Non-pigmented ciliary epithelial cell (primary cell): ENCODE data around the gene TIMM8B.
"Not testable (repeated sequence)": the region's sequence is repeated elsewhere in the genome, so short reads cannot be mapped to it uniquely, and the experiment has no call there.

ENCODE experiments used
- DNase-seq: peaks from one replicate; pipeline ENCODE4 v3.0.0-alpha.2; 2010; ENCODE audit warnings: low read depth

Gene TIMM8B

DNA sequence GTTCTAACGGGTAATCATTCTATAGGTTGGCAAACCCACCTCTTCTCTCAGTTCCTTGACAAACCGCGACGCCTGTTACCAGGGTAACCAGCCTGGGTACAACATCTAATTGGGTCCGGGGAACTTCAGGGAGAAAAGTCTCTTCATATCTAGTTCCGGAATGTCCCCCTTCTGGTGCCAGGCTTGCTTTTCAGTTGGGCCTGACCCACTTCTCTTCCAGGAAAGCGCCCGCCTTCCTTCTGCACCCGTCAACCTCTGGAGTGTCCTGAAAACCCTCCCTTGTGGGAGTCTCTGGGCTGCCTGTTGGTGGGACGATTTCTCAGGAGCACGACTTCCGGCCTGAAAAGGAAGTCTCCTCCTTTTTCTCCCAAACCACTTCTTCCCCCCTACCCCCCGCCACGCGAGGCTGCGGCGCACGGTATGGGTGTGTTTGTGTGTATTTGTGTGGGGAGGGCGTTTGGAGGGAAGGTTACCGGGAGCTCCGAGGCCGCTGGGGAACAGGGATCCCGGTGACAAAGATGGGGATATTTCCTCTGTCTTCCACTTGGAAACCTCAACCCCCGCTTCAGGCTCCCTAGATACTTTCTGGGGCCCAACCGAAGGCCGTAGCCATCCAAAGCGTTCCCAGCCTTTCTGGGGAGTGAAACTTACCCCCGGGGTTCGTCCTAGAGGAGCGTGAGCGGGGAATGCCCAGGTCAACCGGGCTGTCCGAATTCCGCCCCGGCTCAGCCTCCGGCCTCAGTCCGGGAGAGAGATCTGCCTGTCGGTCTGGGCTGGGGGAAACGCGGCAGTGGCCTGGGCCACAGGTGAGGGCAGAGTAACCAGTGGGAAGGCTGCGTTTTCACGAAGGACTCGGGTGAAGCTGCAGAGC, 12.4 kb downstream of the TIMM8B start, which contains the start of the genes NKAPD1 and PIH1D2:
TSS of gene NKAPD1 (plus strand) at position 359 of the 871 bp plus-strand sequence. CDS start 1,276 bp downstream, outside the sequence.
TSS of gene PIH1D2 (minus strand) at position 77 of the 871 bp plus-strand sequence. CDS start 843 bp downstream, outside the sequence.
- peak; percentile 50 for DNase-seq

DNA sequence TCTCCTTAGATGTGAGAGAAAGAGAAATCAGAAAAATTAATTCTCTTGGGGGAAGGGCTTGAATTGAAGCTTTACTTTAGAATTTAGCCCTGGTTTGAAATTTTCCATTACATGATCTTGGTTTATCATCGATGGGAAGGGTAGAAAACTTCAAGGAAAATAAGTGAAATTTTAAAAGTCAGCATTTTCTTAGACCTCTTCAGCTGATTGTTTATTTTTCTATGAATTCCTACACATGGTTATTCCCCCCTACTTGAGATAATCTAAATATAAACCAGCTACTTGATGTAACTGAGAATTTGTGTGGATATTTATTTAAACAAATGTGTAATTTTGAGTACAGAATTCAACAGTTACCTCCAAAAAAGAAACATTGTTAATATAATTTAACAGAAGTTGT, 23.6 kb downstream of the TIMM8B start:
- no peak for DNase-seq

DNA sequence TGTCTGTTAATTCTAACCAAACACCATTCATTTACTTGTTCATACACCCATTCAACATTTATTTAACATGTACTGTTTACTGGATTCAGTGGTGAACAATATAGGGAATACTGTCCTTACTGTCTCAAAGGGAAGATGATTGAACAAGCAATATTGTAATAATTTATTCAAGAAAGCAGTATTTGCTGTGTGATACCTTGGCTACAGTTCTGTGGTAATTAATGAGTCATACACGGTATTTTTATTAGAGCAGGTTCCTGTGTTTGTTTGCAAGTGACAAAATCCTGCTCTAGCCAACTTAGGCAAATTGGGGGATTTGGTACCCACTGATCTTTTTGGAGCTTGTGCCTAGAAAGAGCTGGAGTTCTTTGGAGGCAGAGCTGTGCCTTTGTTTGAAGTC, 28.5 kb downstream of the TIMM8B start:
- DNase-seq: no peak

DNA sequence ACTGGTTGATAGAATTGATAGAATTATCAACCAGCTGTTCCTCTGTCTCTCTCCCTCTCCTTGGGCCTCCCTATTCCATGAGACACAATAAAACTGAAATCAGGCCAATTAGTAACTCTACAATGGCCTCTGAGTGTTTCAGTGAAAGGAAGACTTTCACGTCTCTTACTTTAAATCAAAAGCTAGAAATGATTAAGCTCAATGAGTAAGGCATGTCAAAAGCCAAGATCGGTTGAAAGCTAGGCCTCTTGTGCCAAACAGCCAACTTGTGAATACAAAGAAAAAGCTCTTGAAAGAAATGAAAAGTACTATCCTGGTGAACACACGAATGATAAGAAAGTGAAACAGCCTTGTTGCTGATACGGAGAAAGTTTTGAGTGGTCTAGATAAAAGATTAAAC, 29.4 kb downstream of the TIMM8B start:
- DNase-seq: no peak

DNA sequence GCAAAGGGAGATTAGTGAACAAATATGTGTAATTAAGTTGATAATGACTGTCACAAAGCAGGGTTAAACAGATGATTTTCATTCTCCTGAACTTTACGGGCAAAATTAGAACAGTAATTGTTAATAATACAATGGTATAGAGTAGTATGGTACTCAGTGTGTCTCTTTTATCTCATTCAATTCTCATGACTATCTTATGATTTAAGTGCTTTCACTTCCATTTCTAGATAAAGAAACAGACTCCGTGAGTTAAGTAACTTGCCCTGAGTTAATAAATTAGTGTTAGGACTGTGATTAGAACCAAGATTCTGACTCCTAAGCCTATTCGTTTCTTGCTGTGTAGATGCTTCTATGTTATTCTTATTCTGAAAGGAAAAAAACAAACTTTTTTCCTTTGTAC, 34.8 kb downstream of the TIMM8B start:
- no peak for DNase-seq

DNA sequence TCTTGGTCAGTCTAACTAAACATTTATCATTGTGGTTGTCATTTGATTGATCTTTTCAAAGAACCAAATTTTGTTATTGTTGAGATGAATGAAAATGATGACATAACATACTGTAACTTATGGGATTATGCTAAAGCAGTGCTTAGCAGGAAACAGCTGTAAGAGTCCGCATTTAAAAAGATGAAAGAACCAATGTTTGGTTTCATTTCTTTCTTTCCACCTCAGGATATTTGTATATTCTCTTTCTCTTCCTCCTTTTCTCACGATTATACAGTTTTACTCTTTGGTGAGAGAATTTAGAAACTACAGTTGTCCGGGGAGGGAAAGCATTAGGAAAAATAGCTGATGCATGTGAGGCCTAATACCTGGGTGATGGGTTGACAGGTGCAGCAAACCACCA, 35.8 kb downstream of the TIMM8B start:
- no peak for DNase-seq

DNA sequence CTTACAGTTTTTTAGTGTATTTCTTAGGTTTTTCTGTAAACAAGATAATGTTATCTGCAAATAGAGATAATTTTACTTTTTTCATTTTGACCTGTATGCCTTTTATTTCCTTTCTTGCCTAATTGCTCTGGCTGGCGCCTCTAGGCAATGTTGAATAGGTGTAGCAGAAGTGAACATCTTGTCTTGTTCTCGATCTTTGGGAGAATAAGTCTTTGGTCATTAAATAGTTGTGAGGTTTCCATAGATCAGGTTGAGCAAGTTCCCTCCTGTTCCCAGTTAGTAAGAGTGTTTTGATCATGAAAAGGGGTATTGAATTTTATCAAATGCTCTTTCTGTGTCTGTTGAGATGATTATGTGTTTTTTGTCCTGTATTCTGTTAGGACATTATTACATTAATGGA, 36.8 kb downstream of the TIMM8B start:
- DNase-seq: no peak

DNA sequence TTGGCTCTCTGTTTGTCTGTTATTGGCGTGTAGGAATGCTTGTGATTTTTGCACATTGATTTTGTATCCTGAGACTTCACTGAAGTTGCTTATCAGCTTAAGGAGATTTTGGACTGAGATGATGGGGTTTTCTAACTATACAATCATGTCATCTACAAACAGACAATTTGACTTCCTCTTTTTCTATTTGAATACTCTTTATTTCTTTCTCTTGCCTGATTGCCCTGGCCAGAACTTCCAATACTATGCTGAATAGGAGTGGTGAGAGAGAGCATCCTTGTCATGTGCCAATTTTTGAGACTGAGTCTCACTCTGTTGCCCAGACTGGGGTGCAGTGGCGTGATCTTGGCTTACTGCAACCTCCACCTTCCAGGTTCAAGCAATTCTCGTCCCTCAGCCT, 38.3 kb downstream of the TIMM8B start:
- DNase-seq: not testable (repeated sequence)

DNA sequence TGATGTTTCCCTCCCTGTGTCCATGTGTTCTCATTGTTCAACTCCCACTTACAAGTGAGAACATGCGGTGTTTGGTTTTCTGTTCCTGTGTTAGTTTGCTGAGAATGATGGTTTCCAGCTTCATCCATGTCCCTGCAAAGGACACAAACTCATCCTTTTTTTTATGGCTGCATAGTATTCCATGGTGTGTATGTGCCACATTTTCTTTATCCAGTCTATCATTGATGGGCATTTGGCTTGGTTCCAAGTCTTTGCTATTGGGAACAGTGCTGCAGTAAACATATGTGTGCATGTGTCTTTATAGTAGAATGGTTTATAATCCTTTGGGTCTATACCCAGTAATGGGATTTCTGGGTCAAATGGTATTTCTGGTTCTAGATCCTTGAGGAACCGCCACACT, 39.9 kb downstream of the TIMM8B start:
- DNase-seq: not testable (repeated sequence)

DNA sequence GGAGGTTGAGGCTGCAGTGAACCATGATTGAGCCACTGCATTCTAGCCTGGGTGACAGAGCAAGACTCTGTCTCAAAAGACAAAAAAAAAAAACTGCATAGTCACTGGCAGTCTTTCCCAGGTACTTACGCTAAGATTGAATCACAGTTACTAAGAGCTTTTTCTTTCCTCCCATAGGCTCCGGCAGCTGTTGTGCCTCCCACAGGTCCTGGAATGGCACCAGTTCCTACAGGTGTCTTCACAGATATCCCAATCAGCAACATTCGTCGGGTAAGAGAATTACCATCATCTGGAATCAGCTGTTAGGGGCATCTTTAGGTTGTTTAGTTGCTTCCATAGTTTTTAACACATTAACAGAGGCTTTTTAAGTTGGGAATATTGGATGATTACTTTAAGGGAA, 41.6 kb downstream of the TIMM8B start:
- no peak for DNase-seq

DNA sequence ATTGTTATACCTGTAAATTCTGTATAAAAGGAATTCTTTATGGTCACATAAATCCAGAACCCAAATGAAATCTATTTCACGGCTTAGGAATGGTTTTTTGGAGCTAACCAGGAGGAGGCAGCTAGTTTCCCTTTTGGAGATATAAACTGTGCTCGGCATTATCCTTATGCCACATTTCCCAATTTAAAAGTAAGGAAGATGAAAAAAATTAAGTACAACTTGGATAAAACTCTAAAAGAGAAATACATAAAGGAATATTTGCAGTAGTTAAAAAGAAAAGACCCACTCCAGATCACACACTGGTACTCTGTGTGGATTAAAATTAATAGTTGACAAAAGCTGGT, 43.6 kb downstream of the TIMM8B start:
- DNase-seq: no peak

DNA sequence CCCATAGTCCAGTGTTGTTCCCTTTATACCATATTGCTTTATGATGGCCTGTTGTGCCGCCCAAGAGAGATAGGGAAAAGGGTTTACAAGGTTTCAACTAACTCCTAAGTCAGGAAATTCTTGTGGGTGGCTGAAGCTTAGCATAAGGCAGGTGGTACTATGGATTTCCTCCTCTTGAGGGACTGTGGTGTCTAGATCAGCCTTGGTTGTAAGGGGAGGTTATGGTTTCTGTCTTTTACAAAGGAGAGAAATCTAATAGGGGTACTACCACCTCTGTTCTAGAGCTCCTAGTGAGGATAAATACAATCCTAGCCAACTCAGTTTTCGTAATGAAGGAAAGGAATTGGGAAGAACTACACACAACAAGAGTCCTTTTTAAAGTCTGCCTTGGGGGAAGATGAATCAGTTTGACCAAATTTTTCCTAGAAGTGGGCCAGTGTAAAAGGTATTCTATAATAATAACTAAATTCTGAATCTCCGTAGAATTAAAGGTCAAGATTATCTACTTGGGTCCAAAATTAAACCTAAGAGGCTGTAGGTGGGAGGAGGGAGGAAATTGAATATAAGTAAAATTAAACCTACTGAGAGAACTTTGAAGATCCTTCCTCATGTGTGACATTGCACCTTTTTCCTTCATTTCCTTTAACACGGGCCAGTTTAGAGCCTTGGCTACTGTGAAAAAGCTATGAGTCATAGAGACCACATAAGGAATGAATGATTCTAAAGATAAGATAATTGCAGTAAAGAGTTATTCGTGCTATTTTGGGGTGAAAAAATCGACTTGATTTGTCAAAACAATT, 44.2 kb downstream of the TIMM8B start:
- DNase-seq: peak; percentile 41

DNA sequence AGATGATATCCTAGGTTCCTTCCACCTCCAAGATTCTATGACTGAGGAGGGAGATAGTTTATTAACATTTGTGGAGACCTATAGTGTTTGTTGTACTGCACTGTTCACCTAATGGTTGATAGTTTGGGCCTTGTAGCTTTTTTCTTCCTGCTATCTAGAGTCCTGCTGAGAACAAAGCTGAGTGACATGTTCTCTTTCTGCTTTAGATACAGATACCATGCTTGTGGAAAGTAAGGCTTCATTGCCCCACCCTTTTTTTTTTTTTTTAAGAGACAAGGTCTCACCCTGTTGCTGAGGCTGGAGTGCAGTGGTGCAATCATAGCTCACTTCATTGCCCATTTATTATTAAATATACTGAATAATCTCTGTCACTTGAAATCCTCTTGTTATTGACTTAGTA, 49.0 kb downstream of the TIMM8B start:
- DNase-seq: no peak
